ENCODE data around the gene VOPP1.
"Not testable (repeated sequence)": the region's sequence is repeated elsewhere in the genome, so short reads cannot be mapped to it uniquely, and the experiment has no call there.

- TF ChIP-seq CTCF (IDR thresholded peaks at IDR 0.05; ENCODE audit: insufficient read depth, low read length, poor library complexity, severe bottlenecking); EZH2phosphoT487 (conservative IDR thresholded peaks at IDR 0.05; ENCODE audit: low read length): not testable (repeated sequence)
These were observed 42.2 kb upstream of the VOPP1 start for GRCh38 chr7:55614365-55615064.
